IMR-90 (cell line): ENCODE data around the gene NEO1. TPM values are rescaled to one million over a fixed set of nuclear protein-coding genes. Genes with fewer than 3 reads are reported as not detected.

Source experiments
- ATAC-seq: fragments of 200-7000 bp; cut with Tn5 transposase; 2 replicates; pipeline ENCODE4 v1.9.1; 2020; ENCODE audit warnings: low read depth, mild to moderate bottlenecking, moderate library complexity
- BruUV-seq: library from RNA; stranded (reverse); fragments of 400-500 nt; replicated peaks from 2 replicates; lab custom pipeline; 2021; lab: Mats Ljungman, UMichigan
- CTCF ChIA-PET: fragments of 300-600 bp; formaldehyde crosslinking; extraction: SDS; loops from one replicate; lab custom pipeline; 2021; ENCODE audit warnings: antibody characterized with exemption; lab: Yijun Ruan, JAX
- POLR2A ChIA-PET: fragments of 300-600 bp; sonication (Branson Sonifier 250); formaldehyde crosslinking; loops from one replicate; lab custom pipeline; 2022; ENCODE audit warnings: antibody characterized with exemption; ENCODE audit not compliant: unreplicated experiment; lab: Charles Lee
- DNase-seq: peaks from one replicate; pipeline ENCODE4 v3.0.0; 2013
- H2AFZ ChIP-seq: replicated peaks from 2 replicates; pipeline ENCODE3; 2013; ENCODE audit warnings: low read length, mild to moderate bottlenecking; ENCODE audit not compliant: poor library complexity
- H2AK5ac ChIP-seq: 2 replicates; pipeline ENCODE4 v1.6.1; 2013; ENCODE audit warnings: low read depth, low read length, inconsistent platforms
- H2AK9ac ChIP-seq: replicated peaks from 2 replicates; pipeline ENCODE3; 2013; ENCODE audit warnings: mild to moderate bottlenecking, low read depth, low read length, moderate library complexity; ENCODE audit not compliant: poor library complexity
- H2BK120ac ChIP-seq: 2 replicates; pipeline ENCODE4 v1.6.1; 2013; ENCODE audit warnings: low read depth, low read length, inconsistent platforms
- H2BK15ac ChIP-seq: 3 replicates; pipeline ENCODE4 v1.6.1; 2013; ENCODE audit warnings: low read depth, low read length, inconsistent platforms
- H2BK20ac ChIP-seq: 2 replicates; pipeline ENCODE4 v1.6.1; 2013; ENCODE audit warnings: low read depth, mild to moderate bottlenecking, inconsistent platforms, low read length, moderate library complexity
- H2BK5ac ChIP-seq: 2 replicates; pipeline ENCODE4 v1.6.1; 2013; ENCODE audit warnings: mild to moderate bottlenecking, low read depth, low read length, inconsistent platforms; ENCODE audit not compliant: poor library complexity, severe bottlenecking
- H3K14ac ChIP-seq: replicated peaks from 2 replicates; pipeline ENCODE4 v1.6.1; 2013; ENCODE audit warnings: low read depth, low read length, inconsistent platforms
- H3K18ac ChIP-seq: 2 replicates; pipeline ENCODE4 v1.6.1; 2013; ENCODE audit warnings: low read depth, low read length, control low read depth
- H3K23ac ChIP-seq: 2 replicates; pipeline ENCODE4 v1.6.1; 2013; ENCODE audit warnings: low read depth, low read length, inconsistent platforms
- H3K27ac ChIP-seq: 2 replicates; pipeline ENCODE4 v1.5.1; 2013; ENCODE audit warnings: mild to moderate bottlenecking, control low read depth, low read length; ENCODE audit not compliant: insufficient read depth
- H3K27me3 ChIP-seq: 2 replicates; pipeline ENCODE4 v1.6.1; 2013; ENCODE audit warnings: low read length; ENCODE audit not compliant: control insufficient read depth, insufficient read depth
- H3K36me3 ChIP-seq: 2 replicates; pipeline ENCODE4 v1.6.1; 2013; ENCODE audit warnings: low read length, mixed read lengths; ENCODE audit not compliant: control insufficient read depth, insufficient read depth
- H3K4ac ChIP-seq: 2 replicates; pipeline ENCODE4 v1.6.1; 2013; ENCODE audit warnings: low read depth, low read length, inconsistent platforms
- H3K4me1 ChIP-seq: 2 replicates; pipeline ENCODE4 v1.6.1; 2013; ENCODE audit warnings: low read length, mixed read lengths; ENCODE audit not compliant: control insufficient read depth, insufficient read depth
- H3K4me2 ChIP-seq: 2 replicates; pipeline ENCODE4 v1.6.1; 2013; ENCODE audit warnings: low read depth, mild to moderate bottlenecking, control low read depth, low read length, moderate library complexity
- H3K4me3 ChIP-seq: 2 replicates; pipeline ENCODE4 v1.5.1; 2013; ENCODE audit warnings: low read depth, mild to moderate bottlenecking, control low read depth, low read length, moderate library complexity; ENCODE audit not compliant: insufficient read depth
- H3K56ac ChIP-seq: 2 replicates; pipeline ENCODE4 v1.6.1; 2013; ENCODE audit warnings: low read length, inconsistent platforms; ENCODE audit not compliant: insufficient read depth; ENCODE audit errors: extremely low read depth
- H3K79me1 ChIP-seq, 2 experiments: 2 replicates each; pipeline ENCODE4 v1.6.1; 2013; ENCODE audit warnings: low read length in 2 of 2, inconsistent platforms in 1 of 2, low read depth in 1 of 2
- H3K9ac ChIP-seq: 2 replicates; pipeline ENCODE4 v1.6.1; 2013; ENCODE audit warnings: low read depth, low read length, control low read depth
- H3K9me1 ChIP-seq: 2 replicates; pipeline ENCODE4 v1.6.1; 2013; ENCODE audit warnings: low read length, inconsistent platforms; ENCODE audit not compliant: insufficient read depth
- H3K9me3 ChIP-seq: 2 replicates; pipeline ENCODE4 v1.6.1; 2013; ENCODE audit warnings: low read length; ENCODE audit not compliant: control insufficient read depth, insufficient read depth
- H4K20me1 ChIP-seq: 2 replicates; pipeline ENCODE4 v1.6.1; 2013; ENCODE audit warnings: low read length, inconsistent platforms; ENCODE audit not compliant: insufficient read depth
- H4K5ac ChIP-seq: 2 replicates; pipeline ENCODE4 v1.6.1; 2013; ENCODE audit warnings: mild to moderate bottlenecking, low read depth, low read length, control low read depth
- H4K8ac ChIP-seq, 2 experiments: 2 replicates each; pipeline ENCODE4 v1.6.1; 2013; ENCODE audit warnings: low read depth in 2 of 2, low read length in 2 of 2, control low read depth in 1 of 2, inconsistent platforms in 1 of 2
- H4K91ac ChIP-seq: 2 replicates; pipeline ENCODE4 v1.6.1; 2013; ENCODE audit warnings: low read depth, low read length, inconsistent platforms; ENCODE audit not compliant: insufficient read depth
- CHD1 ChIP-seq: IDR thresholded peaks from 2 replicates; pipeline ENCODE4 v1.6.1; 2012; ENCODE audit warnings: low read depth, low read length, improper control_type of control experiment
- FOS ChIP-seq: fragments of 150-350 bp; IDR thresholded peaks from 2 replicates; pipeline ENCODE4 v1.6.1; 2016; ENCODE audit warnings: low read depth, low read length
- MAFK ChIP-seq: IDR thresholded peaks from 2 replicates; pipeline ENCODE4 v1.6.1; 2012; ENCODE audit warnings: low read depth, low read length, improper control_type of control experiment
- MXI1 ChIP-seq: IDR thresholded peaks from 2 replicates; pipeline ENCODE4 v1.6.1; 2012; ENCODE audit warnings: low read depth, mild to moderate bottlenecking, low read length, moderate library complexity, borderline replicate concordance
- NFE2L2 ChIP-seq: fragments of 150-350 bp; IDR thresholded peaks from 2 replicates; pipeline ENCODE4 v1.6.1; 2016; ENCODE audit warnings: low read depth, mild to moderate bottlenecking, low read length
- POLR2A ChIP-seq: IDR thresholded peaks from 2 replicates; pipeline ENCODE4 v1.6.1; 2012; ENCODE audit warnings: mild to moderate bottlenecking, low read depth, low read length
- RAD21 ChIP-seq: IDR thresholded peaks from 2 replicates; pipeline ENCODE4 v1.6.1; 2012; ENCODE audit warnings: low read length, improper control_type of control experiment
- RFX5 ChIP-seq: IDR thresholded peaks from 2 replicates; pipeline ENCODE4 v1.8.0; 2012; ENCODE audit warnings: low read depth, mild to moderate bottlenecking, low read length, moderate library complexity
- SMC3 ChIP-seq: fragments of 150-350 bp; IDR thresholded peaks from 2 replicates; pipeline ENCODE4 v1.6.1; 2016; ENCODE audit warnings: low read depth, mild to moderate bottlenecking, antibody characterized with exemption, low read length, moderate library complexity
- WGBS, 2 experiments: methylation state at CpG; one replicate each; pipeline versions ENCODE4 v1.1.5 to v1.1.7; 2013; ENCODE audit warnings: missing lambda C conversion rate in 2 of 2; ENCODE audit not compliant: insufficient read length in 1 of 2; ENCODE audit errors: extremely low coverage in 2 of 2; 5-methylcytosine and 5-hydroxymethylcytosine counted together
- dilution Hi-C: fragments of 300-500 bp; cut with HindIII; formaldehyde crosslinking; loops from one replicate; pipeline ENCODE4 v1.14.3; 2018; ENCODE audit warnings: low sequenced_read_pairs; ENCODE audit not compliant: unreplicated experiment
- in situ Hi-C: fragments of 300-500 bp; cut with MboI; formaldehyde crosslinking; loops from 3 replicates; pipeline ENCODE4 v1.14.3; 2019; ENCODE audit warnings: low sequenced_read_pairs, inconsistent platforms, mixed read lengths
- intact Hi-C: fragments of 100-400 bp; cut with micrococcal nuclease; formaldehyde crosslinking; loops from 2 replicates; pipeline ENCODE4 v1.10.0; 2022
- polyA plus RNA-seq, 3 experiments: library from polyadenylated mRNA; depleted of rRNA; stranded (reverse); fragments of >200 nt; gene quantifications; 2 replicates each; pipeline ENCODE4 v1.2.3, GENCODE V29; 2012; ENCODE audit warnings: low replicate concordance in 1 of 3
- total RNA-seq: library from RNA; depleted of rRNA; stranded (reverse); fragments of >200 nt; gene quantifications from 2 replicates; pipeline ENCODE4 v1.2.3, GENCODE V29; 2012

The NEO1 gene
- total and polyA plus RNA-seq, 2 of the 4 experiments (the other 2 are of a cell fraction) = 16.3 to 18.5 TPM

DNA sequence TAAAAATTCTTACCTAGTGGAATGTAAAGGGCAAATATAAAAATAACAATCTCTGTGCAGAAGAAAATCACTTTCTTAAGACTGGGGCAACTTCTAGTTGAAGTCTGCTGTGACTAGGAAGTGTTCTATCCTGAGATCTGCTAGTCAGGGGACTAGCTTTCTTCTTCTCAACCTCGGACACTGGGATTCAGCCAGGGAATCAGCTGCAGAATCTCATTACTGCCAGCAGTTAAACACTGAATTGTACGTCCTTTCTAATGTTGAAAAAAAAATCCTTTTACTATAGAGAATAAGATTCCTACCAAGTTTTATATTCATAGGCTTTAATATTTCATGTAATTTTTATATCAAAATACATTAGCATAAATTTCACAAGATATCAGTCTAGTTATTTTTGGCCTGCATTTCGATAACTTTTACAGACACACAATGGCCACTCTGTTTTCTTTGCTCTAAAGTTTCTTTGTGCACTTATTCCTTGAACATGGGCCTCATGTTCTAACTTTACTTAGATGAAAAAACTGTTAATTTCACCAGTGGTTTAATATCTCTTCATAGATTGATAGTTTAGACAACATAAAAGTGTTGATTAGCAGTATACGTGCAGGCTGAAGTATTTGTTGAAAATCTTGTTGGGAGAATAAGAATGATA, 2.6 kb upstream of the NEO1 start:
- Histone ChIP-seq H3K14ac (no peak overlapping the region), H3K4me2 (no peak overlapping the region), H3K4ac (no peak overlapping the region), H3K36me3 (no peaks in the 10 kb centered on the region), H4K8ac (no peak overlapping the region), H3K79me1 (peaks cover 0 to 13% of the 10 kb centered on the region in 2 experiments; a peak in 2 of 4 replicates), H3K23ac (no peak overlapping the region), H4K20me1 (peaks cover 8% of the 10 kb centered on the region; the same call in 1 of the 2 replicates), H2AFZ (no peak overlapping the region), H2BK120ac (no peak overlapping the region), H3K27ac (no peak overlapping the region), H3K9me3 (no peaks in the 10 kb centered on the region), H2AK9ac (no peak overlapping the region), H2BK5ac (no peak overlapping the region), H3K4me3 (no peak overlapping the region), H4K5ac (no peak overlapping the region), H2BK15ac (no peak overlapping the region), H3K27me3 (peaks cover 8% of the 10 kb centered on the region), H3K9ac (no peak overlapping the region), H2AK5ac (no peak overlapping the region), H3K56ac (no peak overlapping the region), H3K18ac (no peak overlapping the region), H3K9me1 (no peaks in the 10 kb centered on the region), H4K91ac (no peak overlapping the region), H3K4me1 (peaks cover 2% of the 10 kb centered on the region; the same call in 1 of the 2 replicates), H2BK20ac (no peak overlapping the region)
- ChIA-PET CTCF (no interaction called here), POLR2A (interaction anchor here (0.6 kb wide), 1 partner anchor 267 kb away, joined by 13 read pairs; no protein-coding TSS in a partner anchor)
- in situ Hi-C loops (no loop called here), intact Hi-C loops (loop anchor here (5.0 kb wide), 1 partner anchor 47 kb away; no protein-coding TSS in a partner anchor), dilution Hi-C loops (no loop called here)
- TF ChIP-seq MXI1 (no peak), RFX5 (no peak), FOS (no peak), RAD21 (no peak), NFE2L2 (no peak), SMC3 (no peak), MAFK (no peak), CHD1 (no peak), POLR2A (no peak)
- no peak for DNase-seq
- WGBS, 2 experiments = no CpG with 5 or more reads among the region's 4 CpGs
- ATAC-seq = no peak
- BruUV-seq = no TSS peak
